Measurements from ENCODE around the gene AK2. TPM values are rescaled to one million over a fixed set of nuclear protein-coding genes. Genes with fewer than 3 reads are reported as not detected.

AK2 gene
- total RNA-seq, 2 experiments from 2014 or later: 384 TPM

DNA sequence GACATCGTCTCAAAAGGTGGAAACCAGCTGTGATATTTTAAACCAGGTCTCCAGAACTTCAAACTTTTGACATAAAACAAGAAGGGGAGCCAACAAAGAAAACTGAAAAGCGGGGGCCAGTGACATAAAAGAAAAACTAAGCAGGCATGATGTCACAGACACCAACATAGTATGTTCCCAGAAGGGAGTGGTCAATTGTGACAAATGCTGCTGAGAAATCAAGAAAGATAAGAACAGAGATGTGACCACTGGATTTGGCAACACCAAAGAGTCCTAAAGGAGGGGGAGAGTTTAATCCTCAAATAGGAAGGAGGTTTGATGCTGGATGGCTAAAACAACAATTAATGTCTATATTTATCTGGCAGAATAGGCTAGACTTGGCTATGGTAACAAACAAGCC, 69.8 kb downstream of the AK2 start:
- POLR2A ChIA-PET: no interaction called here
- CTCF ChIA-PET: no interaction called here

DNA sequence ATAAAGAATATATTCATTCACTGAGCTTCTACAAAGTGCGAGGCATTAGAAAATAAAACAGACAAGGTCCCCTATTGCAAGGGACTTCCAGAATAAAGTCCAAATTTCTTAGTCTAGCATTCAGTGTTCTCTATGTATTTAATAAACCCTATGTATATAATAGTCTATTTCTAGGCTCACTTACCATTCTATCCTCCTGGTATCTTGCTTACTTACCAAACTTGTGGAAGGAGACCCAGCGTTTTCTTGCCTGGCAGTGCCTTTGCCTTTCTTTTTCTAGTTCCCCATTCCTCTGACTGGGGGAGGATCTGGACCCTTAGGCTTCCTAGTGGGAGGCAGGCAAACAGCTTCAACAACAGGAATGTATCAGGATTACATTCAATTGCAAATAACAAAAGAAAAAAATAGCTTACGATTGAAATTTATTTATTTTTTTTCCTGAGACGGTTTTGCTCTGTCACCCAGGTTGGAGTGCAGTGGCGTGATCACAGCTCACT, 71.4 kb downstream of the AK2 start:
- ChIA-PET POLR2A (interaction anchor here (0.5 to 1.3 kb wide), 7 partner anchors 12 to 47 kb away, joined by 3 to 6 read pairs (median 3); no protein-coding TSS in a partner anchor), CTCF (interaction anchor here (1.3 kb wide), 1 partner anchor 162 kb away, joined by 6 read pairs; no protein-coding TSS in a partner anchor)

DNA sequence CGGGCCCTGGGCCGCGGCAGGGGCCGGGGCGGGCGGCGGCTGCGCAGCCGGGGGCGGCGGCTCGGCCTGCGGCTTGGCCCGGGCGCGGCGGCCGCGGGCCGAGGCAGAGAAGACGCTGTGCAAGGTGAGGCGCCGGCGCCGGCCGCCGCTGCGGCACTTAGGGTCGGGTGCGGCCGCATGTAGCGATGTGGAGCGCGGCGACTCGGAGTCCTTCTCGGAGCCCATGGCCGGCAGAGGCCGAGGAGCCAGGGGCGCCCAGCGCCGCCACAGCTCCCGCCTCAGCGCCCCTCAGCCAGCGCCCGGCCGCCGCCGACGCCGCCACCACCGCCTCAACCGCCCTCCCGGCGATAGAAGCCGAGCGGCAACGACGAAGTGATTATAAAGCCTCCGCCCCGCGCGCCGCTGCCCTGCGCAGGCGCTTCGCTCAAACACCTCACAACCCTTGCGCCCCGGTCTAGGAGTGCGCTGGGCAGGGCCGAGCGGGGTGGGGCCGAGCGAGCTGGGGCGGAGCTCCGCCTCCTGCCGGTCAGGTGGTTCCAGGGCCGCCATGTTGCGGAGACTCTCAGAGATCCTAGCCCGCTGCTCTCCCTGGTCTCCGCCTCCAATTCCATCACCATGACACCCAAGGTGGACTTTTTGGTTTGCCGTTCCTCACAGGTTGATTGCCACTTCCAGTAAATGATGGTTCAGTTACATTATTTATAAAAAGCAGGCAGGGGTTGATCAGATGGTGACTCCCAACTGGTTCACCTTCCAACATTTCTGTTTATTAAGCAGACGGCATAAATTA, 72.0 kb downstream of the AK2 start, which contains the start of gene RNF19B:
Gene RNF19B (minus strand): TSS at position 349 of the 790 bp plus-strand sequence. CDS start 124 bp downstream, at position 225.
- ChIA-PET CTCF (interaction anchor here (1.3 kb wide), 1 partner anchor 162 kb away, joined by 6 read pairs; no protein-coding TSS in a partner anchor), POLR2A (interaction anchor here (0.5 to 1.5 kb wide), 9 partner anchors 11 to 53 kb away, joined by 3 to 6 read pairs (median 3); no protein-coding TSS in a partner anchor)

DNA sequence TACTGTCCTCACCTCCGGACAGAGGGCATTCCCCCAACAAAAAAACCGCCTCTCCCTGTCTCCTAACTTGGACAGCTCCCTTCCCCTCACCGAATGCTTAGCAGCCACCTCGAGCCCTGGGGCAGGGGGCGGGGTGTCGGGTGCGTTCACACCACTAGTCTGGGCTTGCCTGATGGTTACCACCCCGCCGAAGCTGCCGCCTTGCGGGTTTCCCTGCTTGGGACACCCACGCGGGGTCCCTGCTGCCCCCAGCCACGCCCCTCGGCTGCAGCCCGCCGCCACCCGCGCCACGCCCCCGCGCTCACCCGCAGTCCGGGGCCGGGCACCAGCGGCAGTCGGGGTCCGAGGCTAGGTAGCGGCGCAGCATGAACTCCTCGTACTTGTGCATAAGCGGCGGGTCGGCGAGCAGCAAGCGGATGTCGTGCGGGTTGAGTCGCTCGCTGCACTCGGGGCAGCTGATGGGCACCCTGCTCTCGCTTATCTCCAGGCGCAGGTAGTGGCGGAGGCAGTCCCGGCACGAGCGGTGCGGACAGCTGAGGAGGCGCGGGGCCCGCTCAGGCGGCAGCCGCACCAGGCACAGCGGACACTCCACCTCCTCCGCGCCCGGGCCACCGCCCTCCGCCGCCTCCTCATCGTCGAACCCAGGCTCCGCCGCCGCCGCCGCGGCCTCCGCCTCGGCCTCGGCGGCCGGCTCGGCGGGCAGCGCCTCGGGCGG, 72.8 kb downstream of the AK2 start:
- CTCF ChIA-PET: interaction anchor here (0.6 to 1.3 kb wide), 4 partner anchors 41 to 612 kb away, joined by 3 to 6 read pairs (median 3); no protein-coding TSS in a partner anchor
- POLR2A ChIA-PET: interaction anchor here (0.7 to 1.5 kb wide), 6 partner anchors 18 to 54 kb away, joined by 3 to 5 read pairs (median 3); no protein-coding TSS in a partner anchor

DNA sequence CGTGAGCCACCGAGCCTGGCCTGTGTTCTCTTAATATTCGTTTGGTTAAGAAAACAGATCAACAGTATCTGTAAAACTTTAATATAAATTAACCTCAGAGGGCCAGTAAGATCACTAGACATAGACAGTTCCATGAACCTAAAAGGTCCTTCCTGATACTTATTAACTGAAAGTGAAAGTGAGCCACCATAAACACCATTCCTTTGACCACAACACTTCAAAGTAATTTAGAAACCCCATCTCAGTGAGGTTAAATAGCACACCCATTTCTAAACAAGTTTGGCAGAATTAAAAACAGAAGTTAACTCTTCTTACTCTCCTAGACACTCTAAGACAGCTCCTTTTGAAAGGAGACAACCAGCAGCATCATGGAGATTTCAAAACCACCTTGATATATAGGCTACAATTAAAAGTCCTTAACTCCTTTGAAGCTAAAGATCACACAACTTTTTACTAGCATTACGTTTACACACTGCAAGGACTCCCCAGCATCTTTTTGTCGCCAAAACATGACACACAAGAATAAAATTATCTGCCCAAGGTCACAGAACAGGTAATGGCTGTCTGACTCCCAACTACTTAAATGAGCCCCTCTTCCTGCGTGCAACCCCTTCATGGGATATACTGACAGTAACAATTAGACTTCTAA, 74.3 kb downstream of the AK2 start:
- ChIA-PET CTCF (interaction anchor here (1.2 kb wide), 1 partner anchor 43 kb away, joined by 3 read pairs; no protein-coding TSS in a partner anchor), POLR2A (interaction anchor here (0.6 to 1.1 kb wide), 2 partner anchors 24 to 670 kb away, joined by 3 read pairs; partner anchors contain the start of gene HDAC1)

DNA sequence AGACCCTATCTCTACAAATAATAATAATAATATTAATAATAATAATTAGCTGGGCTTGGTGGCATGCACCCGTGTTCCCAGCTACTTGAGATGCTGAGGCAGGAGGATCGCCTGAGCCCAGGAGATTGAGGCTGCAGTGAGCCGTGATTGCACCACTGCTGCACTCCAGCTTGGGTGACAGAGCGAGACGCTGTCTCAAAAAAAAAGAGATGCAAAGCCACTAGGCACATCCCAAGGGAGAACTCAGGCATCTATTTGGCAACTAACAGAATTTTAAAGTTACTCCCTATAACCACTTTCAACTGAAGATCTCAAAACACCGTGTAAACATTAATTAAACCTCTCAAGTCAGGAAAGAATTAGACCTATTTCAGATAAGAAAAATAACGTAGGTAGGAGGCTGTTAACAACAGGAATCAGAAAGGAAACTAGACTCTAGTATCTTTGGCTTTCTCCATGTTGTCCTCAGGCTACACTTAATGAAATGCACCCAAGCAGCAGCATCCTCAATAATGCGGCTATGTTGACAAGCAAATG, 75.8 kb downstream of the AK2 start:
- ChIA-PET POLR2A (no interaction called here), CTCF (no interaction called here)

DNA sequence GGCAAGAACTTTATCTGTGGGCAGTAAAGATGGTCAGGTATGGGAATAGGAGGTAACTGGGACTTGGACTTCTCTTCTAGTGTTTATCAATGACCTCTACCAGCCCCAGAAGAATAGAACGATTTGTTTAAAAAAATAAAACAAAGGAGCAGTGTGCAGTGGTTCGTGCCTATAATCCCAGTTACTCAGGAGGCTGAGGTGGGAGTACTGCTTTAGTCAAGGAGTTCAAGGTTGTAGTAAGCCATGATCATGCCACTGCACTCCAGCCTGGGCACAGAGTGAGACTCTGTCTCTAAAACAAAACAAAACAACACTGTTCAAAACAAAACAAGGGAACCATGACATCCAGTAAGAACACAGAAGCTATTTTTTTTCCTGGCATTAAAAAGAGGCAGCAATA, 76.3 kb downstream of the AK2 start:
- POLR2A ChIA-PET: no interaction called here

DNA sequence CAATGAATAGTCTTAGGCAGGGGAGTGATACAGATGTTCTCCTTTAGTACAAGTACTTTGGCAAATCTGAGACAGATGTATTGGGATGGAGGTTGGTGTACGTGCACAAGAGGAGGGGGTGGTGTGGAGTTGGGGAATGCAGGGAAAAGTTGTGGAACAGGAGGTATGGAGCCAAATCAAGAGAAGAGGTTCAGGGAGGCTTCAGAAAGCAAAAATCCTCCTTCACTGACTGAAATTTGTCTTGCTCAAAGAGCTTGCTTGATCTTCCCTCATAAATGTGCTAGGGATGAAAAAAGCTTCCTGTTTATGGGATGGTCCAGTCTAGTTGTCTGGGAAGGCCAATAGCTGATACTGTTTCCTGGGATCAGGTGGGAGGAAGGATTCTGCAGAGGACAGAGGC, 77.9 kb downstream of the AK2 start:
- POLR2A ChIA-PET: no interaction called here
- CTCF ChIA-PET: no interaction called here

More for the DNA sequence above, 76.3 kb downstream of the AK2 start:
- CTCF ChIA-PET: no interaction called here

Other genes with a start within 250 kb of the AK2 start
- 100 to 1,000 TPM; 241 to 243 TPM for gene YARS1, start 219.5 kb downstream of the AK2 start, total RNA-seq
- gene S100PBP, start 219.2 kb downstream of the AK2 start, total RNA-seq: 10 to 100 TPM; 34.8 to 35.6 TPM
- not detected for gene FNDC5, start 166.0 kb downstream of the AK2 start, total RNA-seq
- not detected for gene HPCA, start 150.4 kb downstream of the AK2 start, total RNA-seq
- 1 to 10 TPM; 3.0 to 3.2 TPM for gene TMEM54, start 135.5 kb downstream of the AK2 start, total RNA-seq
- 10 to 100 TPM; 21.7 to 22.5 TPM for gene RNF19B, start 72.1 kb downstream of the AK2 start, total RNA-seq
- gene AZIN2, start 44.3 kb upstream of the AK2 start, total RNA-seq: 1 to 10 TPM; 2.0 to 3.4 TPM
- gene TRIM62, start 145.2 kb upstream of the AK2 start, total RNA-seq: 1 to 10 TPM; 4.5 to 5.3 TPM
- 1 to 10 TPM; 7.8 to 7.9 TPM for gene ZNF362, start 219.6 kb upstream of the AK2 start, total RNA-seq